Measurements from ENCODE around the gene SLC12A6.

The SLC12A6 gene

DNA sequence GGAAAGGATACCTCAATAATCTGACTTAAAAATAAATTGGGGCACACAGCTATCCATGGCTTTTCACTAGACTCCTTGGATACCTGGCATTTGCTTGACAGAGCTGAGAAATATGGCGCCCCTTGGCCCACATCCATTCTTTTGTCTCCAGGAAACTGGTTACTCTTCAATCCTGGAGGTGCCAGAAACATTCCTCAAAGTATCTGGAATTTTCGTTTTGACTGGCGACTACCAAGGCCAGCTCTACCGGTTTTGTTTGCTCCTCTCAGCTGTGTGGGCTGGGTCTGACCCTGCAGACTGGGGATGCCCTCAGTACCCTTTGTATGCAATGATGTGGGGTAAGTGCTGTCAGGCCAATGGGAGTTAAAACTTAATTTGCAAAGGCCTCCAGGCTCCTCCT is 154.6 kb downstream of the SLC12A6 start:
- DNase-seq, result no peak

Data from suppressor macrophage treated with lipopolysaccharide for 1 hour (primary cell).